PC-9 (cell line): ENCODE measurements around the gene NPW. TPM values are rescaled to one million over a fixed set of nuclear protein-coding genes. Genes with fewer than 3 reads are reported as not detected.
A peak's percentile ranks its signal among the peaks of the same experiment; 100 is the strongest.

ENCODE experiments used
- BruUV-seq: library from RNA; stranded (reverse); fragments of 400-500 nt; replicated peaks from 2 replicates; lab custom pipeline; 2021; lab: Mats Ljungman, UMichigan
- CTCF ChIA-PET: fragments of 300-600 bp; sonication (Branson Sonifier 250); formaldehyde crosslinking; loops from one replicate; lab custom pipeline; 2022; ENCODE audit warnings: antibody characterized with exemption; lab: Charles Lee
- POLR2A ChIA-PET: fragments of 300-600 bp; sonication (Branson Sonifier 250); formaldehyde crosslinking; loops from one replicate; lab custom pipeline; 2022; ENCODE audit warnings: antibody characterized with exemption; ENCODE audit not compliant: unreplicated experiment; lab: Charles Lee
- DNase-seq, 2 experiments: peaks; one replicate each; pipeline versions ENCODE4 v3.0.0 to v3.0.0-alpha.2; 2015 to 2022; ENCODE audit warnings: mixed read lengths in 1 of 2
- H2AFZ ChIP-seq: fragments of 200-600 bp; sonication (generic); 2 replicates; pipeline ENCODE4 v1.8.1; 2017; ENCODE audit warnings: antibody characterized with exemption
- H3F3A ChIP-seq: fragments of 200-600 bp; sonication (generic); 2 replicates; pipeline ENCODE4 v1.8.1; 2017; ENCODE audit warnings: antibody characterized with exemption, mild to moderate bottlenecking, low read depth; ENCODE audit not compliant: insufficient read depth
- H3K27ac ChIP-seq: fragments of 200-600 bp; sonication (generic); 2 replicates; pipeline ENCODE4 v1.6.1; 2016; ENCODE audit warnings: mixed run types
- H3K27me3 ChIP-seq: fragments of 200-600 bp; sonication (generic); 2 replicates; pipeline ENCODE4 v1.6.1; 2016; ENCODE audit warnings: low read depth, mixed run types; ENCODE audit not compliant: insufficient read depth
- H3K36me3 ChIP-seq: fragments of 200-600 bp; sonication (generic); 2 replicates; pipeline ENCODE4 v1.6.1; 2016; ENCODE audit warnings: low read depth, mixed run types
- H3K4me1 ChIP-seq: fragments of 200-600 bp; sonication (generic); replicated peaks from 2 replicates; pipeline ENCODE4 v1.6.1; 2016; ENCODE audit warnings: mixed run types; ENCODE audit not compliant: insufficient read depth
- H3K4me2 ChIP-seq: fragments of 200-600 bp; sonication (generic); 2 replicates; pipeline ENCODE4 v1.6.1; 2017; ENCODE audit warnings: mixed run types
- H3K4me3 ChIP-seq: fragments of 200-600 bp; sonication (generic); 2 replicates; pipeline ENCODE4 v1.6.1; 2016; ENCODE audit warnings: mixed run types
- H3K79me2 ChIP-seq: fragments of 200-600 bp; sonication (generic); 2 replicates; pipeline ENCODE4 v1.6.1; 2017; ENCODE audit warnings: low read depth, mixed run types
- H3K9me2 ChIP-seq: fragments of 200-600 bp; sonication (generic); 2 replicates; pipeline ENCODE4 v1.8.1; 2017; ENCODE audit warnings: mild to moderate bottlenecking; ENCODE audit not compliant: insufficient read depth
- H3K9me3 ChIP-seq: fragments of 200-600 bp; sonication (generic); 2 replicates; pipeline ENCODE4 v1.8.1; 2016; ENCODE audit warnings: low read depth; ENCODE audit not compliant: insufficient read depth
- H4K20me1 ChIP-seq: fragments of 200-600 bp; sonication (generic); 2 replicates; pipeline ENCODE4 v1.8.1; 2017; ENCODE audit not compliant: insufficient read depth
- CTCF ChIP-seq: fragments of 200-600 bp; sonication (generic); conservative IDR thresholded peaks from 2 replicates; pipeline ENCODE4 v1.6.1; 2017; ENCODE audit warnings: mixed run types, antibody characterized with exemption, mild to moderate bottlenecking, moderate library complexity
- EZH2 ChIP-seq: fragments of 200-600 bp; sonication (generic); IDR thresholded peaks from 2 replicates; pipeline ENCODE4 v1.8.0; 2017; ENCODE audit warnings: antibody characterized with exemption, low read depth
- intact Hi-C: fragments of 100-400 bp; cut with micrococcal nuclease; formaldehyde crosslinking; loops from one replicate; pipeline ENCODE4 v1.10.0; 2022; ENCODE audit not compliant: unreplicated experiment
- total RNA-seq: library from RNA; stranded (reverse); gene quantifications from 2 replicates; pipeline ENCODE4 v1.2.3, GENCODE V29; 2021

The NPW gene
- total RNA-seq, 1 experiment from 2014 or later: 4.0 TPM

- TSS peak; percentile 15 for BruUV-seq
- Histone ChIP-seq H3K36me3 (no peaks in the 10 kb centered on the region; the same call in 1 of the 2 replicates), H3K27ac (no peak overlapping the region), H3F3A (peaks cover 69% of the 10 kb centered on the region), H3K79me2 (peaks cover 17% of the 10 kb centered on the region), H3K9me3 (no peaks in the 10 kb centered on the region), H3K27me3 (no peaks in the 10 kb centered on the region), H4K20me1 (no peaks in the 10 kb centered on the region), H3K4me3 (peak overlapping the region; percentile 93), H3K9me2 (no peaks in the 10 kb centered on the region), H2AFZ (peak overlapping the region; percentile 83), H3K4me2 (peak overlapping the region; percentile 93), H3K4me1 (peaks cover 62% of the 10 kb centered on the region)
- ChIA-PET CTCF (no interaction called here), POLR2A (interaction anchor here (0.5 to 0.7 kb wide), 5 partner anchors 20 to 171 kb away, joined by 3 to 5 read pairs (median 3); partner anchors contain the start of genes RPS2 and TRAF7)
- no peak for DNase-seq
- intact Hi-C loops: loop anchor here (2.0 to 5.0 kb wide), 3 partner anchors 24 to 158 kb away; partner anchors contain the start of genes NTHL1, TSC2 and ZNF598
- TF ChIP-seq EZH2 (no peak), CTCF (no peak)
These were observed 35.0 kb upstream of the NPW start for GRCh38 chr16:1984347-1985225.

- H3K4me3 ChIP-seq: peak overlapping the region; percentile 93
- TF ChIP-seq CTCF (no peak), EZH2 (no peak)
- peaks cover 17% of the 10 kb centered on the region for H3K79me2 ChIP-seq
- BruUV-seq: no TSS peak
- peak overlapping the region; percentile 93 for H3K4me2 ChIP-seq
- no peaks in the 10 kb centered on the region for H3K9me2 ChIP-seq
- H3K36me3 ChIP-seq: no peaks in the 10 kb centered on the region; the same call in 1 of the 2 replicates
- no peaks in the 10 kb centered on the region for H3K9me3 ChIP-seq
- ChIA-PET POLR2A (no interaction called here), CTCF (no interaction called here)
- H3K27me3 ChIP-seq: no peaks in the 10 kb centered on the region
- H3F3A ChIP-seq: peaks cover 67% of the 10 kb centered on the region
- H3K27ac ChIP-seq: no peak overlapping the region
- H3K4me1 ChIP-seq: peaks cover 56% of the 10 kb centered on the region
- H2AFZ ChIP-seq: no peak overlapping the region
- DNase-seq: peak in 1 of 2 experiments; percentile 66
- intact Hi-C loops: loop anchor here (2.0 kb wide), 1 partner anchor 23 kb away; the partner anchor contains the start of gene ZNF598
- no peaks in the 10 kb centered on the region for H4K20me1 ChIP-seq
These were observed 34.0 kb upstream of the NPW start for GRCh38 chr16:1985466-1986150.

GRCh38 chr16:1987198-1987597 lies 32.4 kb upstream of the NPW start:
- H4K20me1 ChIP-seq: no peaks in the 10 kb centered on the region
- intact Hi-C loops: no loop called here
- peaks cover 17% of the 10 kb centered on the region for H3K79me2 ChIP-seq
- DNase-seq: no peak
- ChIA-PET CTCF (no interaction called here), POLR2A (no interaction called here)
- no peak overlapping the region for H2AFZ ChIP-seq
- no peaks in the 10 kb centered on the region for H3K9me3 ChIP-seq
- peaks cover 40% of the 10 kb centered on the region for H3K4me1 ChIP-seq
- no peaks in the 10 kb centered on the region for H3K9me2 ChIP-seq
- no TSS peak for BruUV-seq
- H3K4me3 ChIP-seq: no peak overlapping the region
- no peaks in the 10 kb centered on the region; the same call in 1 of the 2 replicates for H3K36me3 ChIP-seq
- no peak overlapping the region for H3K4me2 ChIP-seq
- H3F3A ChIP-seq: peaks cover 57% of the 10 kb centered on the region
- no peak for TF ChIP-seq EZH2
- no peak for TF ChIP-seq CTCF
- no peak overlapping the region for H3K27ac ChIP-seq
- H3K27me3 ChIP-seq: no peaks in the 10 kb centered on the region
